Measurements from ENCODE around the gene FADS3. TPM values are rescaled to one million over a fixed set of nuclear protein-coding genes. Genes with fewer than 3 reads are reported as not detected.

The FADS3 gene
- total and polyA plus RNA-seq, 2 donors (not counting 1 experiment from before 2014, with no cell fraction given), result 225 to 256 TPM

DNA sequence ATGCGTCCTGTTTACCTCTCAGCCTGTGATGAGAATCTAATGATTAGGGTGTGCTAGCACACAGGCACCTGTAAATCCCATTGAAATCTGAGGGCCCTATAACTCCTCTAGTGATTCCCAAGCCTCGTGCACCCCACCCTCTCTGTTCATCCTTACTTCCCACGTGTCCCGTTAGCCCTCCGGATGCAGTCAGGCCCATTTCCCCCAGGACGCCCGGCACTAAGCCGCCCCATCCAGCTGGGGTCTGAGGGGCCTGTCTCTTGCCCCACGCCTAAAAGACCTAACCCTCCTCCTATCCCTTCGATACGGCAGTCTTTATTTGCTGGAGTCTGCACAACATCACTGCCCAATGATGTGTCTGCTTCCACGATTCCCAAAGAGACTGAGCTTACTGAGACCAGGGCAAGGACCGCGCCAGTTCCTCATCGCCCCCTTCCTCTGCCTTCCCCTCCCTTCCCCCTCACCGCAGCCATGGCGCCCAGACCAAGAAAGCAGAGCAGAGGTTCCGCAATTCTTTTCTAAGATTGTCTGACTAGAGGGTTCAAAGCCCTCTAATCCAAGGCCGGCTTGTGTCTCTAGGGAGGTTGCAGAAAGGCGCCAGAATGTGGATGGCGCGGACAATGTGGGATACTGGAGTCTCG is 64.3 kb downstream of the FADS3 start:
- ChIA-PET CTCF (interaction anchor here (0.5 to 2.4 kb wide), 6 partner anchors 9 to 281 kb away, joined by 3 to 15 read pairs (median 3); partner anchors contain the start of gene FADS1), POLR2A (interaction anchor here (0.6 to 1.4 kb wide), 2 partner anchors 12 to 136 kb away, joined by 7 to 8 read pairs; no protein-coding TSS in a partner anchor)
- Histone ChIP-seq H4K20me1 (ENCODE audit: control insufficient read depth, insufficient read depth, low read length, poor library complexity, severe bottlenecking) (no peaks in the 10 kb centered on the region), H2AFZ (ENCODE audit: insufficient read depth, low read depth, low read length, poor library complexity, severe bottlenecking) (peak overlapping the region; percentile 88), H3K4me3 (ENCODE audit: control extremely low read depth in 1 of 5, extremely low read depth in 1 of 5, insufficient read depth in 1 of 5, low read depth in 2 of 5, low read length in 4 of 5) (peak overlapping the region; percentile 21 to 70 (median 62)), H3K27me3 (replicated peaks in 1 of 4; ENCODE audit: control extremely low read depth in 1 of 4, control insufficient read depth in 3 of 4, insufficient read depth in 4 of 4, low read length in 3 of 4) (peaks cover 0 to 13% (median 2%) of the 10 kb centered on the region in 4 experiments), H3K79me2 (ENCODE audit: control insufficient read depth, insufficient read depth, low read length) (no peaks in the 10 kb centered on the region), H3K27ac (ENCODE audit: low read length in 2 of 2) (peak overlapping the region in 1 of 2 donors; percentile 45), H3K9ac (ENCODE audit: low read length) (peak overlapping the region; percentile 65), H3K9me3 (ENCODE audit: control extremely low read depth in 1 of 3, control insufficient read depth in 2 of 3, insufficient read depth in 1 of 3, low read length in 2 of 3) (no peaks in the 10 kb centered on the region), H3K36me3 (replicated peaks in 1 of 2; ENCODE audit: control extremely low read depth in 1 of 2, control insufficient read depth in 1 of 2, extremely low read depth in 1 of 2, insufficient read depth in 2 of 2, low read length in 1 of 2) (no peaks in the 10 kb centered on the region), H3K4me2 (replicated peaks; ENCODE audit: low read depth, low read length, poor library complexity, severe bottlenecking) (peak overlapping the region; percentile 93), H3K4me1 (ENCODE audit: control insufficient read depth in 2 of 2, insufficient read depth in 2 of 2, low read length in 2 of 2) (peaks cover 13 to 23% of the 10 kb centered on the region in 2 donors)
- intact Hi-C loops (cut with micrococcal nuclease), result loop anchor here (1.0 kb wide), 1 partner anchor 11 kb away; no protein-coding TSS in a partner anchor
- Mint-ChIP-seq H3K27ac (peak overlapping the region; percentile 76), H3K4me3 (peak overlapping the region; percentile 93), H3K4me1 (peaks cover 17% of the 10 kb centered on the region), H3K9me3 (ENCODE audit: insufficient read depth) (no peaks in the 10 kb centered on the region), H3K27me3 (no peaks in the 10 kb centered on the region)
- peak; percentile 69 for DNase-seq
- 5% methylated on average over 21 of the region's 23 CpGs for WGBS (ENCODE audit: insufficient coverage)
- peak; percentile 29 for ATAC-seq (ENCODE audit: low read depth)
- TF ChIP-seq, protein P1, sequence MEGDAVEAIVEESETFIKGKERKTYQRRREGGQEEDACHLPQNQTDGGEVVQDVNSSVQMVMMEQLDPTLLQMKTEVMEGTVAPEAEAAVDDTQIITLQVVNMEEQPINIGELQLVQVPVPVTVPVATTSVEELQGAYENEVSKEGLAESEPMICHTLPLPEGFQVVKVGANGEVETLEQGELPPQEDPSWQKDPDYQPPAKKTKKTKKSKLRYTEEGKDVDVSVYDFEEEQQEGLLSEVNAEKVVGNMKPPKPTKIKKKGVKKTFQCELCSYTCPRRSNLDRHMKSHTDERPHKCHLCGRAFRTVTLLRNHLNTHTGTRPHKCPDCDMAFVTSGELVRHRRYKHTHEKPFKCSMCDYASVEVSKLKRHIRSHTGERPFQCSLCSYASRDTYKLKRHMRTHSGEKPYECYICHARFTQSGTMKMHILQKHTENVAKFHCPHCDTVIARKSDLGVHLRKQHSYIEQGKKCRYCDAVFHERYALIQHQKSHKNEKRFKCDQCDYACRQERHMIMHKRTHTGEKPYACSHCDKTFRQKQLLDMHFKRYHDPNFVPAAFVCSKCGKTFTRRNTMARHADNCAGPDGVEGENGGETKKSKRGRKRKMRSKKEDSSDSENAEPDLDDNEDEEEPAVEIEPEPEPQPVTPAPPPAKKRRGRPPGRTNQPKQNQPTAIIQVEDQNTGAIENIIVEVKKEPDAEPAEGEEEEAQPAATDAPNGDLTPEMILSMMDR (IDR thresholded peaks at IDR 0.05), result no peak
- TF ChIP-seq EZH2 (IDR thresholded peaks at IDR 0.05; ENCODE audit: borderline replicate concordance, insufficient read depth, low read depth, low read length, poor library complexity, severe bottlenecking), result no peak

Small RNA genes lying within 50 kb of the gene (small RNA-seq; reads per million reads assigned to genes)
- not detected for gene MIR6746 (ENCODE audit: insufficient read length, low read depth, low replicate concordance)
- not detected for gene RNU6-1243P (ENCODE audit: insufficient read length, low read depth, low replicate concordance)

Other genes starting within 250 kb of the FADS3 start
- gene DAGLA, start 211.2 kb downstream of the FADS3 start, total RNA-seq, result 0.07 TPM in 1 of 2 replicates, not detected in the other
- 0.04 and 0.06 TPM in 2 replicates for gene DAGLA, start 211.2 kb downstream of the FADS3 start, polyA plus RNA-seq
- 0.27 and 0.34 TPM in 2 replicates for gene MYRF, start 138.9 kb downstream of the FADS3 start, total RNA-seq
- gene MYRF, start 138.9 kb downstream of the FADS3 start, polyA plus RNA-seq, result 0.19 and 0.27 TPM in 2 replicates
- 64.6 and 65.8 TPM in 2 replicates for gene TMEM258, start 98.9 kb downstream of the FADS3 start, total RNA-seq
- 86.2 and 130 TPM in 2 replicates for gene TMEM258, start 98.9 kb downstream of the FADS3 start, polyA plus RNA-seq
- 9.2 and 9.8 TPM in 2 replicates for gene FEN1, start 98.6 kb downstream of the FADS3 start, total RNA-seq
- 3.4 and 6.0 TPM in 2 replicates for gene FEN1, start 98.6 kb downstream of the FADS3 start, polyA plus RNA-seq
- gene FADS1, start 74.5 kb downstream of the FADS3 start, total RNA-seq, result 14.8 and 15.6 TPM in 2 replicates
- 0.39 and 1.8 TPM in 2 replicates for gene FADS1, start 74.5 kb downstream of the FADS3 start, polyA plus RNA-seq
- 5.9 and 7.0 TPM in 2 replicates for gene FADS2, start 63.2 kb downstream of the FADS3 start, total RNA-seq
- gene FADS2, start 63.2 kb downstream of the FADS3 start, polyA plus RNA-seq, result 1.5 and 3.4 TPM in 2 replicates
- gene RAB3IL1, start 26.0 kb upstream of the FADS3 start, total RNA-seq, result 0.29 TPM in 1 of 2 replicates, not detected in the other
- gene RAB3IL1, start 26.0 kb upstream of the FADS3 start, polyA plus RNA-seq, result 0.27 TPM in 1 of 2 replicates, not detected in the other
- 0.78 and 0.99 TPM in 2 replicates for gene BEST1, start 58.8 kb upstream of the FADS3 start, total RNA-seq
- gene BEST1, start 58.8 kb upstream of the FADS3 start, polyA plus RNA-seq, result 0.07 and 0.42 TPM in 2 replicates
- 1,265 and 1,314 TPM in 2 replicates for gene FTH1, start 76.1 kb upstream of the FADS3 start, total RNA-seq
- gene FTH1, start 76.1 kb upstream of the FADS3 start, polyA plus RNA-seq, result 1,136 and 1,265 TPM in 2 replicates
- 34.0 and 37.8 TPM in 2 replicates for gene INCENP, start 232.5 kb upstream of the FADS3 start, total RNA-seq
- gene INCENP, start 232.5 kb upstream of the FADS3 start, polyA plus RNA-seq, result 8.9 and 9.1 TPM in 2 replicates